GM12878 (cell line): ENCODE data around the gene EPB41L4A. TPM values are rescaled to one million over a fixed set of nuclear protein-coding genes. Genes with fewer than 3 reads are reported as not detected.

Experiments
- ATAC-seq: fragments of 200-7000 bp; cut with Tn5 transposase; 3 replicates; pipeline ENCODE4 v1.9.1; 2020; ENCODE audit warnings: mild to moderate bottlenecking, moderate library complexity
- BruUV-seq: library from RNA; stranded (reverse); fragments of 400-500 nt; replicated peaks from 2 replicates; lab custom pipeline; 2021; lab: Mats Ljungman, UMichigan
- CTCF ChIA-PET: fragments of 300-600 bp; sonication (Branson Sonifier 250); formaldehyde crosslinking; extraction: SDS; loops from one replicate; lab custom pipeline; 2021; ENCODE audit warnings: inconsistent platforms; lab: Yijun Ruan, JAX
- POLR2A ChIA-PET: fragments of 350-600 bp; formaldehyde crosslinking; extraction: SDS; loops from one replicate; lab custom pipeline; 2021; ENCODE audit warnings: inconsistent platforms; lab: Charles Lee
- RAD21 ChIA-PET: fragments of 300-600 bp; sonication (Branson Sonifier 250); formaldehyde crosslinking; loops from one replicate; lab custom pipeline; 2023; ENCODE audit warnings: antibody characterized with exemption; ENCODE audit not compliant: unreplicated experiment; lab: Charles Lee
- SMC1A ChIA-PET: fragments of 300-600 bp; sonication (Branson Sonifier 250); formaldehyde crosslinking; loops from one replicate; lab custom pipeline; 2023; ENCODE audit not compliant: unreplicated experiment, uncharacterized antibody; lab: Charles Lee
- DNase-seq: peaks from one replicate; pipeline ENCODE4 v3.0.0-alpha.2; 2011; ENCODE audit warnings: low read depth, low spot score
- FAIRE-seq: peaks from 3 replicates; lab custom pipeline; 2011; peaks lifted over from hg19 to GRCh38; lab: Jason Lieb, UNC
- H2AFZ ChIP-seq: 2 replicates; pipeline ENCODE4 v1.6.0; 2011; ENCODE audit warnings: low read depth, low read length, control low read depth; ENCODE audit not compliant: control insufficient read depth
- H3K27ac ChIP-seq: 2 replicates; pipeline ENCODE4 v1.5.1; 2011; ENCODE audit warnings: control low read depth; ENCODE audit not compliant: control insufficient read depth, insufficient read depth
- H3K27me3 ChIP-seq, 2 experiments: replicated peaks in 1 of 2; 2 replicates each; pipeline versions ENCODE4 v1.6.0 to v1.6.1; 2011; ENCODE audit warnings: low read length in 1 of 2; ENCODE audit not compliant: control insufficient read depth in 2 of 2, insufficient read depth in 2 of 2
- H3K36me3 ChIP-seq, 2 experiments: 2 replicates each; pipeline ENCODE4 v1.5.1; 2011; ENCODE audit warnings: low read length in 1 of 2; ENCODE audit not compliant: control insufficient read depth in 2 of 2, insufficient read depth in 2 of 2
- H3K4me1 ChIP-seq: 2 replicates; pipeline ENCODE4 v1.6.1; 2011; ENCODE audit warnings: mild to moderate bottlenecking, low read length, moderate library complexity, mixed read lengths; ENCODE audit not compliant: control insufficient read depth, insufficient read depth
- H3K4me2 ChIP-seq: 2 replicates; pipeline ENCODE4 v1.6.0; 2011; ENCODE audit warnings: control low read depth; ENCODE audit not compliant: control insufficient read depth, insufficient read depth
- H3K4me3 ChIP-seq: fragments of 200-600 bp; sonication (generic); 2 replicates; pipeline ENCODE4 v1.5.1; 2016
- H3K79me2 ChIP-seq: 2 replicates; pipeline ENCODE4 v1.6.0; 2011; ENCODE audit warnings: low read length; ENCODE audit not compliant: control insufficient read depth, insufficient read depth
- H3K9ac ChIP-seq: 2 replicates; pipeline ENCODE4 v1.8.0; 2011; ENCODE audit warnings: low read length, control low read depth, mixed read lengths; ENCODE audit not compliant: control insufficient read depth, insufficient read depth
- H3K9me3 ChIP-seq: replicated peaks from 3 replicates; pipeline ENCODE4 v1.5.1; 2011; ENCODE audit warnings: mild to moderate bottlenecking, low read length; ENCODE audit not compliant: control insufficient read depth, insufficient read depth
- H4K20me1 ChIP-seq: 2 replicates; pipeline ENCODE4 v1.6.0; 2011; ENCODE audit not compliant: control insufficient read depth, insufficient read depth
- ATF7 ChIP-seq: fragments of 450-650 bp; IDR thresholded peaks from 2 replicates; pipeline ENCODE4 v1.6.1; 2016; ENCODE audit warnings: low read depth, mild to moderate bottlenecking
- E4F1 ChIP-seq: fragments of 450-650 bp; IDR thresholded peaks from 2 replicates; pipeline ENCODE4 v1.6.1; 2018; ENCODE audit warnings: borderline replicate concordance, mild to moderate bottlenecking; ENCODE audit not compliant: partially characterized antibody
- EGR1 ChIP-seq, 2 experiments: IDR thresholded peaks; 1 replicate in 1 of 2; 2 replicates in 1 of 2; pipeline ENCODE4 v1.6.1; 2011 to 2012; ENCODE audit warnings: low read depth in 2 of 2, low read length in 2 of 2, borderline replicate concordance in 1 of 2, mild to moderate bottlenecking in 1 of 2, moderate library complexity in 1 of 2
- ETV6 ChIP-seq, 2 experiments: fragments of 450-650 bp in 1 of 2; IDR thresholded peaks in 1 of 2; conservative IDR thresholded peaks in 1 of 2; 2 replicates each; pipeline ENCODE4 v1.6.1; 2014; ENCODE audit warnings: antibody characterized with exemption in 1 of 2, borderline replicate concordance in 1 of 2, low read depth in 1 of 2, mild to moderate bottlenecking in 1 of 2, moderate library complexity in 1 of 2
- MYB ChIP-seq: fragments of 150-350 bp; IDR thresholded peaks from 2 replicates; pipeline ENCODE4 v1.6.1; 2014; ENCODE audit warnings: mild to moderate bottlenecking, low read depth, low read length, borderline replicate concordance
- SUPT20H ChIP-seq: IDR thresholded peaks from 2 replicates; pipeline ENCODE4 v1.6.1; 2011; ENCODE audit warnings: low read depth, mild to moderate bottlenecking, low read length, moderate library complexity, borderline replicate concordance; ENCODE audit not compliant: control insufficient read depth
- TARDBP ChIP-seq: IDR thresholded peaks from 2 replicates; pipeline ENCODE4 v1.6.1; 2016; ENCODE audit warnings: borderline replicate concordance
- ZNF217 ChIP-seq: fragments of 450-650 bp; IDR thresholded peaks from 2 replicates; pipeline ENCODE4 v1.6.1; 2017; ENCODE audit warnings: antibody characterized with exemption, mild to moderate bottlenecking
- whole genome bisulfite sequencing: methylation state at CpG from one replicate; pipeline ENCODE4 v1.1.6; 2016; ENCODE audit warnings: low lambda C conversion rate; ENCODE audit not compliant: insufficient replicate concordance, insufficient coverage; ENCODE audit errors: missing lambda C conversion rate; 5-methylcytosine and 5-hydroxymethylcytosine counted together
- in situ Hi-C: fragments of 300-500 bp; cut with MboI; formaldehyde crosslinking; loops from 9 replicates; pipeline ENCODE4 v1.14.3; 2018; ENCODE audit warnings: mixed read lengths
- intact Hi-C: fragments of 100-400 bp; cut with micrococcal nuclease; formaldehyde crosslinking; loops from one replicate; pipeline ENCODE4 v1.14.2; 2022; ENCODE audit not compliant: unreplicated experiment
- polyA plus RNA-seq, 11 experiments: library from polyadenylated mRNA; depleted of rRNA in 4 of 11; unstranded in 6 of 11; stranded (reverse) in 5 of 11; fragments of >200 nt; fragmentation: Nextera tagmentation in 4 of 11; fragmentation: Illumina TruSeq in 1 of 11; extraction: Ambion mirVana in 4 of 11; extraction: Trizol in 1 of 11; gene quantifications; 1 replicate in 1 of 11; 2 replicates in 10 of 11; pipeline versions ENCODE4 v1.2.1 to v1.2.3, GENCODE V29; 2011 to 2016; ENCODE audit warnings: inconsistent platforms in 2 of 11, missing spikeins in 2 of 11, low read depth in 1 of 11
- total RNA-seq, 4 experiments: library from RNA; depleted of rRNA in 3 of 4; stranded (reverse); fragments of >200 nt in 3 of 4; fragmentation: Illumina TruSeq in 1 of 4; extraction: Trizol in 1 of 4; gene quantifications; 2 replicates each; pipeline versions ENCODE4 v1.2.1 to v1.2.3, GENCODE V29; 2013 to 2021
- TF ChIP-seq, protein P1 (sequence below): fragments of 450-650 bp; formaldehyde crosslinking; IDR thresholded peaks from 2 replicates; pipeline ENCODE4 v1.4.0; 2020; ENCODE audit warnings: mild to moderate bottlenecking, moderate library complexity
- TF ChIP-seq, protein P2 (sequence below): fragments of 450-650 bp; IDR thresholded peaks from 2 replicates; pipeline ENCODE4 v1.6.1; 2016; ENCODE audit warnings: mild to moderate bottlenecking

Gene EPB41L4A
- total and polyA plus RNA-seq, 10 of the 15 experiments (the other 5 are each of a cell fraction or from before 2014, with no cell fraction given) = 0.10 to 0.67 (median 0.30) TPM

DNA sequence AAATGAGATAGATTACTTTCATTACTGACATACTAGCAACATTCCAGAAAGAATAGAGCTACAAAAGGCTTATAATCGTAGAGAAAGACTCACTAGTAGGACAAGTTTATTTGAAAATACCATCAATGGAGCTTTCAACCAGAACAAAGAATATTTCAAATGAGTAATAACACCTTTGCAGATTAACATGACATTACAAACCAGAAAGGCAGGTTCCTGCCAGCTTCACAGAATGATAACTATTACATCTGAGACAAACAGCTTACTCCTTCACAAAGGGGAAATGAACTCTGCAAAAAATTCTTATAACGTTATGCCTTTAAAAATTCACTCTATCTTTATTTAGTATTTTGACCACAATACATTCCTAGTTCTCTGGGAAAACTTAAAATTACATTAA, 103.1 kb downstream of the EPB41L4A start:
- no peaks in the 10 kb centered on the region for H3K4me1 ChIP-seq
- DNase-seq = no peak
- no peaks in the 10 kb centered on the region for H3K9me3 ChIP-seq
- in situ Hi-C loops (no loop called here), intact Hi-C loops (no loop called here)
- H3K36me3 ChIP-seq = no peaks in the 10 kb centered on the region
- H2AFZ ChIP-seq = no peak overlapping the region
- BruUV-seq = no TSS peak
- CTCF ChIA-PET = interaction anchor here (1.3 to 1.9 kb wide), 2 partner anchors 9 to 55 kb away, joined by 3 to 5 read pairs; no protein-coding TSS in a partner anchor
- no peaks in the 10 kb centered on the region for H4K20me1 ChIP-seq
- ATAC-seq = no peak
- H3K9ac ChIP-seq = no peak overlapping the region
- no peak overlapping the region for H3K4me3 ChIP-seq
- no peak for FAIRE-seq
- POLR2A ChIA-PET = no interaction called here
- no peak overlapping the region for H3K27ac ChIP-seq
- TF ChIP-seq SUPT20H (no peak), E4F1 (no peak), ETV6 (conservative IDR thresholded peaks at IDR 0.05 in 1 of 2, IDR thresholded peaks at IDR 0.05 in 1 of 2; ENCODE audit: borderline replicate concordance in 1 of 2, low read depth in 1 of 2) (no peak), ZNF217 (no peak), TARDBP (no peak), ATF7 (no peak), EGR1 (IDR thresholded peaks at IDR 0.05; ENCODE audit: borderline replicate concordance in 1 of 2, low read depth in 2 of 2, low read length in 2 of 2) (no peak), MYB (no peak)
- TF ChIP-seq, protein P1, sequence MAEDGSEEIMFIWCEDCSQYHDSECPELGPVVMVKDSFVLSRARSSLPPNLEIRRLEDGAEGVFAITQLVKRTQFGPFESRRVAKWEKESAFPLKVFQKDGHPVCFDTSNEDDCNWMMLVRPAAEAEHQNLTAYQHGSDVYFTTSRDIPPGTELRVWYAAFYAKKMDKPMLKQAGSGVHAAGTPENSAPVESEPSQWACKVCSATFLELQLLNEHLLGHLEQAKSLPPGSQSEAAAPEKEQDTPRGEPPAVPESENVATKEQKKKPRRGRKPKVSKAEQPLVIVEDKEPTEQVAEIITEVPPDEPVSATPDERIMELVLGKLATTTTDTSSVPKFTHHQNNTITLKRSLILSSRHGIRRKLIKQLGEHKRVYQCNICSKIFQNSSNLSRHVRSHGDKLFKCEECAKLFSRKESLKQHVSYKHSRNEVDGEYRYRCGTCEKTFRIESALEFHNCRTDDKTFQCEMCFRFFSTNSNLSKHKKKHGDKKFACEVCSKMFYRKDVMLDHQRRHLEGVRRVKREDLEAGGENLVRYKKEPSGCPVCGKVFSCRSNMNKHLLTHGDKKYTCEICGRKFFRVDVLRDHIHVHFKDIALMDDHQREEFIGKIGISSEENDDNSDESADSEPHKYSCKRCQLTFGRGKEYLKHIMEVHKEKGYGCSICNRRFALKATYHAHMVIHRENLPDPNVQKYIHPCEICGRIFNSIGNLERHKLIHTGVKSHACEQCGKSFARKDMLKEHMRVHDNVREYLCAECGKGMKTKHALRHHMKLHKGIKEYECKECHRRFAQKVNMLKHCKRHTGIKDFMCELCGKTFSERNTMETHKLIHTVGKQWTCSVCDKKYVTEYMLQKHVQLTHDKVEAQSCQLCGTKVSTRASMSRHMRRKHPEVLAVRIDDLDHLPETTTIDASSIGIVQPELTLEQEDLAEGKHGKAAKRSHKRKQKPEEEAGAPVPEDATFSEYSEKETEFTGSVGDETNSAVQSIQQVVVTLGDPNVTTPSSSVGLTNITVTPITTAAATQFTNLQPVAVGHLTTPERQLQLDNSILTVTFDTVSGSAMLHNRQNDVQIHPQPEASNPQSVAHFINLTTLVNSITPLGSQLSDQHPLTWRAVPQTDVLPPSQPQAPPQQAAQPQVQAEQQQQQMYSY = no peak
- TF ChIP-seq, protein P2, sequence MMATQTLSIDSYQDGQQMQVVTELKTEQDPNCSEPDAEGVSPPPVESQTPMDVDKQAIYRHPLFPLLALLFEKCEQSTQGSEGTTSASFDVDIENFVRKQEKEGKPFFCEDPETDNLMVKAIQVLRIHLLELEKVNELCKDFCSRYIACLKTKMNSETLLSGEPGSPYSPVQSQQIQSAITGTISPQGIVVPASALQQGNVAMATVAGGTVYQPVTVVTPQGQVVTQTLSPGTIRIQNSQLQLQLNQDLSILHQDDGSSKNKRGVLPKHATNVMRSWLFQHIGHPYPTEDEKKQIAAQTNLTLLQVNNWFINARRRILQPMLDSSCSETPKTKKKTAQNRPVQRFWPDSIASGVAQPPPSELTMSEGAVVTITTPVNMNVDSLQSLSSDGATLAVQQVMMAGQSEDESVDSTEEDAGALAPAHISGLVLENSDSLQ = no peak
- RAD21 ChIA-PET = no interaction called here
- H3K27me3 ChIP-seq = no peaks in the 10 kb centered on the region; a peak in 1 of 4 replicates
- 9% methylated on average over 2 of the region's 2 CpGs for WGBS
- no peak overlapping the region for H3K4me2 ChIP-seq
- SMC1A ChIA-PET = interaction anchor here (1.2 to 1.5 kb wide), 2 partner anchors 31 to 34 kb away, joined by 3 to 4 read pairs; no protein-coding TSS in a partner anchor
- H3K79me2 ChIP-seq = no peaks in the 10 kb centered on the region
